ENCODE results near the gene MYL4.

- no peak for TF ChIP-seq CTCF (IDR thresholded peaks at IDR 0.05; ENCODE audit: insufficient read depth, low read length)
- no peak for TF ChIP-seq POLR2AphosphoS5 (IDR thresholded peaks at IDR 0.05; ENCODE audit: low read depth)
- TF ChIP-seq REST (IDR thresholded peaks at IDR 0.05; ENCODE audit: insufficient replicate concordance, low read depth): no peak
- TF ChIP-seq GABPA (IDR thresholded peaks at IDR 0.05; ENCODE audit: low read depth): no peak
- TF ChIP-seq SPI1 (IDR thresholded peaks at IDR 0.05; ENCODE audit: borderline replicate concordance, low read depth): no peak
Measured at GRCh38 chr17:47204722-47205418, 4.3 kb upstream of the MYL4 start.

Data from HL-60 (cell line).